Neural cell (in vitro differentiated cells): ENCODE data around the gene SMARCC2.

ENCODE experiments used
- CTCF ChIP-seq: fragments of 450-650 bp; IDR thresholded peaks from 2 replicates; pipeline ENCODE4 v1.5.1; 2014; ENCODE audit warnings: antibody characterized with exemption, mild to moderate bottlenecking, moderate library complexity; ENCODE audit not compliant: poor library complexity, severe bottlenecking
- EZH2 ChIP-seq: fragments of 200-600, 300-800 bp; shearing (Covaris generic), sonication (generic); IDR thresholded peaks from 2 replicates; pipeline ENCODE4 v1.6.1; 2014; ENCODE audit warnings: antibody characterized with exemption, low read length, borderline replicate concordance, mild to moderate bottlenecking; ENCODE audit not compliant: insufficient read depth, poor library complexity, severe bottlenecking
- MXI1 ChIP-seq: fragments of 450-650 bp; conservative IDR thresholded peaks from 2 replicates; pipeline ENCODE4 v1.6.1; 2014; ENCODE audit warnings: antibody characterized with exemption, mild to moderate bottlenecking; ENCODE audit not compliant: poor library complexity, severe bottlenecking
- POLR2AphosphoS5 ChIP-seq: IDR thresholded peaks from 2 replicates; pipeline ENCODE4 v1.6.1; 2012
- REST ChIP-seq: IDR thresholded peaks from 2 replicates; pipeline ENCODE4 v1.6.1; 2012; ENCODE audit warnings: borderline replicate concordance

GRCh38 chr12:56172839-56173238, 16.4 kb downstream of the SMARCC2 start:
- TF ChIP-seq EZH2 (no peak), CTCF (no peak), MXI1 (no peak), POLR2AphosphoS5 (no peak), REST (no peak)
